Fibroblast of lung (primary cell): ENCODE measurements around the gene FNIP1. TPM values are rescaled to one million over a fixed set of nuclear protein-coding genes. Genes with fewer than 3 reads are reported as not detected.

ENCODE experiments used
- DNase-seq, 2 donors: peaks; one replicate each; pipeline versions ENCODE4 v3.0.0 to v3.0.0-alpha.2; 2010; ENCODE audit warnings: low read depth in 2 of 2
- H2AFZ ChIP-seq: 2 replicates; pipeline ENCODE4 v1.5.1; 2012; ENCODE audit warnings: low read length, control low read depth, inconsistent platforms
- H3K27ac ChIP-seq: 2 replicates; pipeline ENCODE4 v1.5.1; 2011; ENCODE audit warnings: low read length, control low read depth; ENCODE audit not compliant: insufficient read depth
- H3K27me3 ChIP-seq: 2 replicates; pipeline ENCODE4 v1.5.1; 2011; ENCODE audit warnings: mild to moderate bottlenecking, low read length; ENCODE audit not compliant: control insufficient read depth, insufficient read depth
- H3K36me3 ChIP-seq: 2 replicates; pipeline ENCODE4 v1.5.1; 2011; ENCODE audit warnings: low read length; ENCODE audit not compliant: control insufficient read depth, insufficient read depth
- H3K4me1 ChIP-seq: 2 replicates; pipeline ENCODE4 v1.5.1; 2011; ENCODE audit warnings: low read length; ENCODE audit not compliant: control insufficient read depth, insufficient read depth; ENCODE audit errors: extremely low read depth
- H3K4me2 ChIP-seq: 2 replicates; pipeline ENCODE4 v1.5.1; 2011; ENCODE audit warnings: low read length, control low read depth; ENCODE audit not compliant: insufficient read depth; ENCODE audit errors: extremely low read depth
- H3K4me3 ChIP-seq, 4 experiments: fragments of 200-600 bp in 1 of 4; sonication (generic) in 1 of 4; replicated peaks in 1 of 4; 2 replicates each; pipeline ENCODE4 v1.5.1; 2011 to 2016; ENCODE audit warnings: low read length in 4 of 4, low read depth in 3 of 4, mild to moderate bottlenecking in 3 of 4, control low read depth in 2 of 4, inconsistent platforms in 1 of 4, mixed read lengths in 1 of 4; ENCODE audit not compliant: insufficient read depth in 1 of 4; ENCODE audit errors: control extremely low read depth in 1 of 4
- H3K79me2 ChIP-seq: 2 replicates; pipeline ENCODE4 v1.5.1; 2012; ENCODE audit warnings: mild to moderate bottlenecking, low read length, inconsistent platforms; ENCODE audit not compliant: control insufficient read depth, insufficient read depth
- H3K9ac ChIP-seq: 2 replicates; pipeline ENCODE4 v1.5.1; 2011; ENCODE audit warnings: mild to moderate bottlenecking, low read length, control low read depth; ENCODE audit not compliant: insufficient read depth
- H3K9me3 ChIP-seq: 2 replicates; pipeline ENCODE4 v1.5.1; 2012; ENCODE audit warnings: low read depth, low read length; ENCODE audit not compliant: control insufficient read depth, insufficient read depth
- H4K20me1 ChIP-seq: 2 replicates; pipeline ENCODE4 v1.5.1; 2011; ENCODE audit warnings: low read length; ENCODE audit not compliant: control insufficient read depth, insufficient read depth; ENCODE audit errors: extremely low read depth
- EZH2 ChIP-seq: IDR thresholded peaks from 2 replicates; pipeline ENCODE4 v1.5.1; 2012; ENCODE audit warnings: low read length, control low read depth, mild to moderate bottlenecking; ENCODE audit errors: missing control alignments
- polyA plus RNA-seq, 2 donors: library from polyadenylated mRNA; depleted of rRNA in 1 of 2; stranded (reverse) in 1 of 2; unstranded in 1 of 2; fragments of >200 nt; gene quantifications; 2 replicates each; pipeline ENCODE4 v1.2.1, GENCODE V29; 2011 to 2012; ENCODE audit warnings: missing spikeins in 1 of 2
- total RNA-seq: library from RNA; depleted of rRNA; stranded (reverse); fragments of >200 nt; gene quantifications from 2 replicates; pipeline ENCODE4 v1.2.1, GENCODE V29; 2014
- TF ChIP-seq, protein P1 (sequence below), 2 donors: IDR thresholded peaks in 1 of 2; conservative IDR thresholded peaks in 1 of 2; 1 replicate in 1 of 2; 2 replicates in 1 of 2; pipeline ENCODE4 v1.5.1; 2011 to 2012; ENCODE audit warnings: low read length in 2 of 2, control low read depth in 1 of 2, inconsistent platforms in 1 of 2, low read depth in 1 of 2, mild to moderate bottlenecking in 1 of 2

FNIP1 gene
- total and polyA plus RNA-seq, 2 donors (not counting 1 experiment from before 2014, with no cell fraction given) = 36.4 to 97.8 TPM

- H3K36me3 ChIP-seq = peaks cover 18% of the 10 kb centered on the region
- DNase-seq = no peak
- no peak overlapping the region for H3K4me3 ChIP-seq
- H2AFZ ChIP-seq = no peak overlapping the region
- no peak overlapping the region for H3K4me2 ChIP-seq
- no peaks in the 10 kb centered on the region for H3K4me1 ChIP-seq
- H3K9ac ChIP-seq = no peak overlapping the region
- H3K9me3 ChIP-seq = no peaks in the 10 kb centered on the region
- H3K27ac ChIP-seq = no peak overlapping the region
- H3K79me2 ChIP-seq = peaks cover 6% of the 10 kb centered on the region
- no peaks in the 10 kb centered on the region for H3K27me3 ChIP-seq
- no peaks in the 10 kb centered on the region for H4K20me1 ChIP-seq
- TF ChIP-seq, protein P1, sequence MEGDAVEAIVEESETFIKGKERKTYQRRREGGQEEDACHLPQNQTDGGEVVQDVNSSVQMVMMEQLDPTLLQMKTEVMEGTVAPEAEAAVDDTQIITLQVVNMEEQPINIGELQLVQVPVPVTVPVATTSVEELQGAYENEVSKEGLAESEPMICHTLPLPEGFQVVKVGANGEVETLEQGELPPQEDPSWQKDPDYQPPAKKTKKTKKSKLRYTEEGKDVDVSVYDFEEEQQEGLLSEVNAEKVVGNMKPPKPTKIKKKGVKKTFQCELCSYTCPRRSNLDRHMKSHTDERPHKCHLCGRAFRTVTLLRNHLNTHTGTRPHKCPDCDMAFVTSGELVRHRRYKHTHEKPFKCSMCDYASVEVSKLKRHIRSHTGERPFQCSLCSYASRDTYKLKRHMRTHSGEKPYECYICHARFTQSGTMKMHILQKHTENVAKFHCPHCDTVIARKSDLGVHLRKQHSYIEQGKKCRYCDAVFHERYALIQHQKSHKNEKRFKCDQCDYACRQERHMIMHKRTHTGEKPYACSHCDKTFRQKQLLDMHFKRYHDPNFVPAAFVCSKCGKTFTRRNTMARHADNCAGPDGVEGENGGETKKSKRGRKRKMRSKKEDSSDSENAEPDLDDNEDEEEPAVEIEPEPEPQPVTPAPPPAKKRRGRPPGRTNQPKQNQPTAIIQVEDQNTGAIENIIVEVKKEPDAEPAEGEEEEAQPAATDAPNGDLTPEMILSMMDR (conservative IDR thresholded peaks at IDR 0.05 in 1 of 2, IDR thresholded peaks at IDR 0.05 in 1 of 2; ENCODE audit: low read depth in 1 of 2, low read length in 2 of 2) = no peak
- TF ChIP-seq EZH2 = no peak
Observed at GRCh38 chr5:131659841-131660240, 137.0 kb downstream of the FNIP1 start.

DNA sequence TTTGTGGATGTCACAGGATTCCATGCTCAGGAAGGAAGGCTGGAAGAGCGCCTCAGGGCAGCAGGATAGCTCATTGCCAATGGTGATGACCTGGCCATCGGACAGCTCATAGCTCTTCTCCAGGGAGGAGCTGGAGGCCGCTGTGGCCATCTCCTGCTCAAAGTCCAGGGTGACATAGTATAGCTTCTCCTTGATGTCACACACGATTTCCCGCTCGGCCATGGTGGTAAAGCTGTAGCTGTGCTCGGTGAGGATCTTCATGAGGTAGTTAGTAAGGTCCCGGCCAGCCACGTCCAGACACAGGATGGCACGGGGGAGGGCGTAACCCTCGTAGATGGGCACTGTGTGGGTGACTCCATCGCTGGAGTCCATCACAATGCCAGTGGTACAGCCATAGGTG is 137.5 kb downstream of the FNIP1 start:
- peaks cover 5% of the 10 kb centered on the region for H3K79me2 ChIP-seq

DNA sequence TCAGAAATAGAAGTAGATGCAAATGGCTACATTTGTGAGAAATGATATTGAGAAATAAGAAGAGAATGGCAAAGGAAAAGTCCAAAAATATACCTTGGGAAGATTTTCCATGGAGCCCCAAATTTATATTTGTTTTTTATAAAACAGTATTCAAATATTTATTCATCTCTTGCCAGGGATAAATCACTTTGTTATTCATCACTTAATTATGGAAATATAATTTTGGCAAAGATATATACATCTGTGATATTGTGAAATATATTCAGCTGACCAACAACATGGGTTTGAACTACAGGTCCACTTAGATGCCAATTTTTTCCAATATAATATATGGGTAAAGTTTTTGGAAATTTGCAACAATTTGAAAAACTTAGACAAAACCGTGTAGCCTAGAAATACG is 142.0 kb downstream of the FNIP1 start:
- H3K27ac ChIP-seq = no peak overlapping the region
- no peaks in the 10 kb centered on the region for H3K27me3 ChIP-seq
- H3K79me2 ChIP-seq = peaks cover 4% of the 10 kb centered on the region
- H3K9ac ChIP-seq = no peak overlapping the region
- H3K4me1 ChIP-seq = no peaks in the 10 kb centered on the region
- peaks cover 9% of the 10 kb centered on the region for H3K36me3 ChIP-seq
- H3K4me3 ChIP-seq = no peak overlapping the region
- TF ChIP-seq EZH2 = no peak
- TF ChIP-seq, protein P1 (conservative IDR thresholded peaks at IDR 0.05 in 1 of 2, IDR thresholded peaks at IDR 0.05 in 1 of 2; ENCODE audit: low read depth in 1 of 2, low read length in 2 of 2) = no peak
- no peak overlapping the region for H3K4me2 ChIP-seq
- no peaks in the 10 kb centered on the region for H4K20me1 ChIP-seq
- DNase-seq = peak in 1 of 2 donors; percentile 17
- no peak overlapping the region for H2AFZ ChIP-seq
- H3K9me3 ChIP-seq = no peaks in the 10 kb centered on the region

More for the DNA sequence above, 137.5 kb downstream of the FNIP1 start:
- no peaks in the 10 kb centered on the region for H3K27me3 ChIP-seq
- H3K4me2 ChIP-seq = no peak overlapping the region
- no peak overlapping the region for H2AFZ ChIP-seq
- no peak for DNase-seq
- H4K20me1 ChIP-seq = no peaks in the 10 kb centered on the region
- TF ChIP-seq EZH2 = no peak
- TF ChIP-seq, protein P1 (conservative IDR thresholded peaks at IDR 0.05 in 1 of 2, IDR thresholded peaks at IDR 0.05 in 1 of 2; ENCODE audit: low read depth in 1 of 2, low read length in 2 of 2) = no peak
- no peaks in the 10 kb centered on the region for H3K9me3 ChIP-seq
- H3K36me3 ChIP-seq = peaks cover 17% of the 10 kb centered on the region
- H3K4me1 ChIP-seq = no peaks in the 10 kb centered on the region
- H3K4me3 ChIP-seq = no peak overlapping the region
- H3K27ac ChIP-seq = no peak overlapping the region
- no peak overlapping the region for H3K9ac ChIP-seq
